SK-N-SH (cell line): ENCODE data around the gene SEMA3B. TPM values are rescaled to one million over a fixed set of nuclear protein-coding genes. Genes with fewer than 3 reads are reported as not detected.

Source experiments
- CTCF ChIA-PET: fragments of 300-600, 350-600 bp; formaldehyde crosslinking; extraction: SDS; loops from one replicate; lab custom pipeline; 2021; lab: Yijun Ruan, JAX
- POLR2A ChIA-PET: fragments of 350-600 bp; sonication (Branson Sonifier 250); formaldehyde crosslinking; extraction: SDS; loops from one replicate; lab custom pipeline; 2020; ENCODE audit warnings: antibody characterized with exemption, inconsistent platforms; lab: Yijun Ruan, JAX
- DNase-seq: peaks from one replicate; pipeline ENCODE4 v3.0.0; 2012
- H2AFZ ChIP-seq: fragments of 200-600 bp; sonication (generic); 2 replicates; pipeline ENCODE4 v1.8.1; 2016; ENCODE audit warnings: antibody characterized with exemption, mild to moderate bottlenecking, low read depth
- H3F3A ChIP-seq: fragments of 200-600 bp; sonication (generic); replicated peaks from 2 replicates; pipeline ENCODE3; 2016; ENCODE audit warnings: antibody characterized with exemption, mild to moderate bottlenecking; ENCODE audit not compliant: insufficient read depth
- H3K27ac ChIP-seq, 2 experiments: fragments of 200-500 bp in 1 of 2; fragments of 200-600 bp in 1 of 2; sonication (Bioruptor generic) in 1 of 2; sonication (generic), shearing (Covaris generic) in 1 of 2; 2 replicates each; pipeline versions ENCODE4 v1.5.1 to v1.6.1; 2014 to 2016; ENCODE audit warnings: low read depth in 2 of 2, inconsistent platforms in 1 of 2, low read length in 1 of 2, mild to moderate bottlenecking in 1 of 2, mixed read lengths in 1 of 2
- H3K27me3 ChIP-seq: fragments of 200-600 bp; sonication (generic), shearing (Covaris generic); 2 replicates; pipeline ENCODE4 v1.6.1; 2016; ENCODE audit warnings: mixed run types; ENCODE audit not compliant: insufficient read depth
- H3K36me3 ChIP-seq, 2 experiments: fragments of 200-500 bp in 1 of 2; fragments of 200-600 bp in 1 of 2; sonication (Bioruptor generic) in 1 of 2; sonication (generic) in 1 of 2; replicated peaks in 1 of 2; 2 replicates each; pipeline versions ENCODE3 to v1.5.1; 2014 to 2016; ENCODE audit warnings: low read length in 1 of 2, mild to moderate bottlenecking in 1 of 2; ENCODE audit not compliant: insufficient read depth in 2 of 2, control insufficient read depth in 1 of 2
- H3K4me1 ChIP-seq, 2 experiments: fragments of 200-500 bp in 1 of 2; fragments of 200-600 bp in 1 of 2; sonication (Bioruptor generic) in 1 of 2; sonication (generic), shearing (Covaris generic) in 1 of 2; 2 replicates each; pipeline versions ENCODE4 v1.5.1 to v1.6.1; 2014 to 2016; ENCODE audit warnings: low read depth in 1 of 2, low read length in 1 of 2, mixed run types in 1 of 2; ENCODE audit not compliant: insufficient read depth in 2 of 2, control insufficient read depth in 1 of 2
- H3K4me2 ChIP-seq: fragments of 200-600 bp; sonication (generic), shearing (Covaris generic); 2 replicates; pipeline ENCODE4 v1.6.1; 2017; ENCODE audit warnings: mixed run types
- H3K4me3 ChIP-seq, 2 experiments: fragments of 200-500 bp in 1 of 2; fragments of 200-600 bp in 1 of 2; sonication (Bioruptor generic) in 1 of 2; sonication (generic), shearing (Covaris generic) in 1 of 2; 2 replicates each; pipeline versions ENCODE4 v1.5.1 to v1.8.1; 2014 to 2016; ENCODE audit warnings: low read depth in 2 of 2, inconsistent platforms in 1 of 2, low read length in 1 of 2, mild to moderate bottlenecking in 1 of 2, mixed read lengths in 1 of 2, moderate library complexity in 1 of 2
- H3K79me2 ChIP-seq: fragments of 200-600 bp; sonication (generic); 2 replicates; pipeline ENCODE4 v1.8.1; 2017; ENCODE audit warnings: mild to moderate bottlenecking; ENCODE audit not compliant: insufficient read depth
- H3K9ac ChIP-seq: fragments of 200-600 bp; sonication (generic); 2 replicates; pipeline ENCODE4 v1.6.1; 2017; ENCODE audit warnings: mixed run types
- H3K9me2 ChIP-seq: fragments of 200-600 bp; sonication (generic); 2 replicates; pipeline ENCODE4 v1.6.1; 2017; ENCODE audit warnings: mixed run types
- H3K9me3 ChIP-seq: fragments of 200-600 bp; sonication (generic); 2 replicates; pipeline ENCODE4 v1.6.1; 2017; ENCODE audit warnings: mixed run types, mild to moderate bottlenecking, moderate library complexity
- H4K20me1 ChIP-seq: fragments of 200-600 bp; sonication (generic); 2 replicates; pipeline ENCODE4 v1.6.1; 2017; ENCODE audit warnings: mild to moderate bottlenecking, mixed run types; ENCODE audit not compliant: insufficient read depth
- CHD2 ChIP-seq: fragments of 150-350 bp; IDR thresholded peaks from 2 replicates; pipeline ENCODE4 v1.6.1; 2018; ENCODE audit warnings: low read length; ENCODE audit not compliant: partially characterized antibody
- ELF1 ChIP-seq: IDR thresholded peaks from 2 replicates; pipeline ENCODE4 v1.4.0; 2012
- FOXJ3 ChIP-seq: sonication (generic); formaldehyde crosslinking; IDR thresholded peaks from 2 replicates; pipeline ENCODE4 v1.5.1; 2020; ENCODE audit warnings: mild to moderate bottlenecking, missing genetic modification reagents
- FOXM1 ChIP-seq: IDR thresholded peaks from 2 replicates; pipeline ENCODE4 v1.4.0; 2012; ENCODE audit warnings: low read depth, mild to moderate bottlenecking
- GATA2 ChIP-seq: sonication (generic); formaldehyde crosslinking; IDR thresholded peaks from 2 replicates; pipeline ENCODE4 v1.5.0; 2020; ENCODE audit warnings: mild to moderate bottlenecking, missing genetic modification reagents
- JUND ChIP-seq: IDR thresholded peaks from 2 replicates; pipeline ENCODE4 v1.4.0; 2012
- MEF2A ChIP-seq: IDR thresholded peaks from 2 replicates; pipeline ENCODE4 v1.4.0; 2012; ENCODE audit warnings: low read depth, borderline replicate concordance
- MXI1 ChIP-seq: IDR thresholded peaks from 2 replicates; pipeline ENCODE4 v1.6.1; 2012; ENCODE audit warnings: mild to moderate bottlenecking, low read depth, low read length, improper control_type of control experiment
- NFIC ChIP-seq: IDR thresholded peaks from 2 replicates; pipeline ENCODE4 v1.4.0; 2012; ENCODE audit warnings: borderline replicate concordance
- NRF1 ChIP-seq: IDR thresholded peaks from 2 replicates; pipeline ENCODE4 v1.6.1; 2012; ENCODE audit warnings: low read depth, mild to moderate bottlenecking, low read length
- POLR2AphosphoS5 ChIP-seq: IDR thresholded peaks from 2 replicates; pipeline ENCODE4 v1.6.1; 2012; ENCODE audit warnings: low read depth, low read length
- RAD21 ChIP-seq: IDR thresholded peaks from 2 replicates; pipeline ENCODE4 v1.6.1; 2012; ENCODE audit warnings: mild to moderate bottlenecking, low read length
- RCOR1 ChIP-seq: fragments of 150-350 bp; IDR thresholded peaks from 2 replicates; pipeline ENCODE4 v1.6.1; 2017; ENCODE audit warnings: antibody characterized with exemption, low read length
- RXRA ChIP-seq: IDR thresholded peaks from 2 replicates; pipeline ENCODE4 v1.4.0; 2012; ENCODE audit warnings: low read depth, mild to moderate bottlenecking, borderline replicate concordance
- SIN3A ChIP-seq: IDR thresholded peaks from 2 replicates; pipeline ENCODE4 v1.6.1; 2012; ENCODE audit warnings: low read depth, mild to moderate bottlenecking, low read length, moderate library complexity, borderline replicate concordance
- SMC3 ChIP-seq: IDR thresholded peaks from 2 replicates; pipeline ENCODE4 v1.6.1; 2012; ENCODE audit warnings: low read depth, low read length, improper control_type of control experiment
- TAF1 ChIP-seq: IDR thresholded peaks from 2 replicates; pipeline ENCODE4 v1.6.1; 2012; ENCODE audit warnings: low read depth, mild to moderate bottlenecking, low read length, moderate library complexity, borderline replicate concordance
- WGBS: methylation state at CpG from one replicate; pipeline ENCODE4 v1.1.6; 2017; ENCODE audit warnings: low lambda C conversion rate; 5-methylcytosine and 5-hydroxymethylcytosine counted together
- polyA plus RNA-seq, 3 experiments: library from polyadenylated mRNA; depleted of rRNA; stranded (reverse); fragments of >200 nt; gene quantifications; 2 replicates each; pipeline ENCODE4 v1.2.3, GENCODE V29; 2012
- TF ChIP-seq, protein P1 (sequence below): IDR thresholded peaks from 2 replicates; pipeline ENCODE4 v1.4.0; 2012; ENCODE audit warnings: low read depth, borderline replicate concordance
- TF ChIP-seq, protein P2 (sequence below): IDR thresholded peaks from 2 replicates; pipeline ENCODE4 v1.4.0; 2012; ENCODE audit warnings: low read depth
- TF ChIP-seq, protein P3 (sequence below): fragments of 200-600 bp; sonication (generic); IDR thresholded peaks from 2 replicates; pipeline ENCODE4 v1.6.1; 2017; ENCODE audit warnings: antibody characterized with exemption, mild to moderate bottlenecking, moderate library complexity

SEMA3B gene
- polyA plus RNA-seq, 1 of the 3 experiments (the other 2 are of a cell fraction), result 14.9 TPM

- H4K20me1 ChIP-seq, result peaks cover 91% of the 10 kb centered on the region
- no peak overlapping the region for H3K4me2 ChIP-seq
- H3K27me3 ChIP-seq, result no peaks in the 10 kb centered on the region
- no peaks in the 10 kb centered on the region for H3K9me2 ChIP-seq
- TF ChIP-seq, protein P1, sequence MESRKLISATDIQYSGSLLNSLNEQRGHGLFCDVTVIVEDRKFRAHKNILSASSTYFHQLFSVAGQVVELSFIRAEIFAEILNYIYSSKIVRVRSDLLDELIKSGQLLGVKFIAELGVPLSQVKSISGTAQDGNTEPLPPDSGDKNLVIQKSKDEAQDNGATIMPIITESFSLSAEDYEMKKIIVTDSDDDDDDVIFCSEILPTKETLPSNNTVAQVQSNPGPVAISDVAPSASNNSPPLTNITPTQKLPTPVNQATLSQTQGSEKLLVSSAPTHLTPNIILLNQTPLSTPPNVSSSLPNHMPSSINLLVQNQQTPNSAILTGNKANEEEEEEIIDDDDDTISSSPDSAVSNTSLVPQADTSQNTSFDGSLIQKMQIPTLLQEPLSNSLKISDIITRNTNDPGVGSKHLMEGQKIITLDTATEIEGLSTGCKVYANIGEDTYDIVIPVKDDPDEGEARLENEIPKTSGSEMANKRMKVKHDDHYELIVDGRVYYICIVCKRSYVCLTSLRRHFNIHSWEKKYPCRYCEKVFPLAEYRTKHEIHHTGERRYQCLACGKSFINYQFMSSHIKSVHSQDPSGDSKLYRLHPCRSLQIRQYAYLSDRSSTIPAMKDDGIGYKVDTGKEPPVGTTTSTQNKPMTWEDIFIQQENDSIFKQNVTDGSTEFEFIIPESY, result no peak
- no peak for TF ChIP-seq TAF1
- TF ChIP-seq FOXM1, result no peak
- no peak for TF ChIP-seq MEF2A
- TF ChIP-seq GATA2 (CRISPR knock-in tag), result no peak
- TF ChIP-seq SMC3, result no peak
- TF ChIP-seq, protein P2, sequence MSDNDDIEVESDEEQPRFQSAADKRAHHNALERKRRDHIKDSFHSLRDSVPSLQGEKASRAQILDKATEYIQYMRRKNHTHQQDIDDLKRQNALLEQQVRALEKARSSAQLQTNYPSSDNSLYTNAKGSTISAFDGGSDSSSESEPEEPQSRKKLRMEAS, result no peak
- no peak for TF ChIP-seq POLR2AphosphoS5
- no peak for TF ChIP-seq CHD2
- TF ChIP-seq RAD21, result no peak
- TF ChIP-seq, protein P3, sequence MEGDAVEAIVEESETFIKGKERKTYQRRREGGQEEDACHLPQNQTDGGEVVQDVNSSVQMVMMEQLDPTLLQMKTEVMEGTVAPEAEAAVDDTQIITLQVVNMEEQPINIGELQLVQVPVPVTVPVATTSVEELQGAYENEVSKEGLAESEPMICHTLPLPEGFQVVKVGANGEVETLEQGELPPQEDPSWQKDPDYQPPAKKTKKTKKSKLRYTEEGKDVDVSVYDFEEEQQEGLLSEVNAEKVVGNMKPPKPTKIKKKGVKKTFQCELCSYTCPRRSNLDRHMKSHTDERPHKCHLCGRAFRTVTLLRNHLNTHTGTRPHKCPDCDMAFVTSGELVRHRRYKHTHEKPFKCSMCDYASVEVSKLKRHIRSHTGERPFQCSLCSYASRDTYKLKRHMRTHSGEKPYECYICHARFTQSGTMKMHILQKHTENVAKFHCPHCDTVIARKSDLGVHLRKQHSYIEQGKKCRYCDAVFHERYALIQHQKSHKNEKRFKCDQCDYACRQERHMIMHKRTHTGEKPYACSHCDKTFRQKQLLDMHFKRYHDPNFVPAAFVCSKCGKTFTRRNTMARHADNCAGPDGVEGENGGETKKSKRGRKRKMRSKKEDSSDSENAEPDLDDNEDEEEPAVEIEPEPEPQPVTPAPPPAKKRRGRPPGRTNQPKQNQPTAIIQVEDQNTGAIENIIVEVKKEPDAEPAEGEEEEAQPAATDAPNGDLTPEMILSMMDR, result no peak
- TF ChIP-seq NRF1, result no peak
- no peak for TF ChIP-seq MXI1
- no peak for TF ChIP-seq RXRA
- no peak for TF ChIP-seq NFIC
- no peak for TF ChIP-seq ELF1
- TF ChIP-seq JUND, result no peak
- no peak for TF ChIP-seq RCOR1
- no peak for TF ChIP-seq SIN3A
- TF ChIP-seq FOXJ3 (CRISPR knock-in tag), result no peak
- DNase-seq, result no peak
- WGBS, result 96% methylated on average over 3 of the region's 5 CpGs
- no peak overlapping the region for H3K4me3 ChIP-seq
- peaks cover 27% of the 10 kb centered on the region for H3F3A ChIP-seq
- peaks cover 98% of the 10 kb centered on the region for H3K79me2 ChIP-seq
- no peak overlapping the region for H3K27ac ChIP-seq
- CTCF ChIA-PET, result interaction anchor here (1.0 to 61.6 kb wide), 7 partner anchors 9 to 129 kb away, joined by 3 to 1375 read pairs (median 6); partner anchors contain the start of genes GNAI2 and GNAT1
- H3K36me3 ChIP-seq, result peaks cover 5 to 26% of the 10 kb centered on the region in 2 experiments
- H3K9me3 ChIP-seq, result no peaks in the 10 kb centered on the region
- POLR2A ChIA-PET, result interaction anchor here (1.1 kb wide), 1 partner anchor 11 kb away, joined by 4 read pairs; no protein-coding TSS in a partner anchor
- H3K9ac ChIP-seq, result no peak overlapping the region
- no peak overlapping the region for H2AFZ ChIP-seq
- H3K4me1 ChIP-seq, result peaks cover 27 to 42% of the 10 kb centered on the region in 2 experiments; a peak in 3 of 4 replicates
These were observed 19.5 kb upstream of the SEMA3B start for GRCh38 chr3:50249457-50249856.
